ENCODE measurements around the gene RAB40B. TPM values are rescaled to one million over a fixed set of nuclear protein-coding genes. Genes with fewer than 3 reads are reported as not detected.

Gene RAB40B
- total and polyA plus RNA-seq, 2 of the 13 experiments (the other 11 are each of a cell fraction or from before 2014, with no cell fraction given): 6.2 to 6.5 TPM

GRCh38 chr17:82647593-82648164 is 50.8 kb downstream of the RAB40B start (continued):
- no peak for TF ChIP-seq ZNF512B (CRISPR knock-in tag; IDR thresholded peaks at IDR 0.05; ENCODE audit: borderline replicate concordance)
- TF ChIP-seq DZIP1 (CRISPR knock-in tag; IDR thresholded peaks at IDR 0.05): no peak
- TF ChIP-seq RELA (CRISPR knock-in tag; IDR thresholded peaks at IDR 0.05): no peak
- no peak for TF ChIP-seq TOE1 (CRISPR knock-in tag; IDR thresholded peaks at IDR 0.05)
- no peak for TF ChIP-seq NFIC (IDR thresholded peaks at IDR 0.05; ENCODE audit: low read length)
- TF ChIP-seq POLR2G (IDR thresholded peaks at IDR 0.05; ENCODE audit: low read depth, low read length): no peak; the same call in 1 of the 2 replicates
- no peak for TF ChIP-seq ZFP82 (CRISPR knock-in tag; IDR thresholded peaks at IDR 0.05; ENCODE audit: borderline replicate concordance)
- TF ChIP-seq RXRB (CRISPR knock-in tag; IDR thresholded peaks at IDR 0.05; ENCODE audit: borderline replicate concordance): no peak
- 0 out of 2 replicates have a peak, but pooled peaks have one; percentile 12 for TF ChIP-seq ZNF335 (CRISPR knock-in tag; IDR thresholded peaks at IDR 0.05)
- TF ChIP-seq FOXM1 (CRISPR knock-in tag; IDR thresholded peaks at IDR 0.05): no peak
- TF ChIP-seq SRSF9 (IDR thresholded peaks at IDR 0.05; ENCODE audit: borderline replicate concordance, insufficient read depth, low read depth, low read length, poor library complexity, severe bottlenecking): no peak
- TF ChIP-seq ZNF362 (CRISPR knock-in tag; IDR thresholded peaks at IDR 0.05; ENCODE audit: borderline replicate concordance): no peak
- no peak for TF ChIP-seq KMT2B (CRISPR knock-in tag; IDR thresholded peaks at IDR 0.05)
- no peak for TF ChIP-seq ZSCAN5A (CRISPR knock-in tag; IDR thresholded peaks at IDR 0.05; ENCODE audit: borderline replicate concordance)
- TF ChIP-seq ZNF879 (CRISPR knock-in tag; IDR thresholded peaks at IDR 0.05): no peak
- TF ChIP-seq AGO1 (IDR thresholded peaks at IDR 0.05; ENCODE audit: low read depth, low read length, poor library complexity, severe bottlenecking): no peak
- peak; percentile 95 for TF ChIP-seq ZNF790 (CRISPR knock-in tag; IDR thresholded peaks at IDR 0.05; ENCODE audit: borderline replicate concordance)
- no peak for TF ChIP-seq TEF (CRISPR knock-in tag; IDR thresholded peaks at IDR 0.05)
- TF ChIP-seq ZNF253 (CRISPR knock-in tag; IDR thresholded peaks at IDR 0.05; ENCODE audit: borderline replicate concordance): peak; percentile 66; the same call in 1 of the 2 replicates
- peak; percentile 56; the same call in 1 of the 2 replicates for TF ChIP-seq ZNF543 (CRISPR knock-in tag; IDR thresholded peaks at IDR 0.05)
- no peak for TF ChIP-seq JUN (CRISPR knock-in tag; IDR thresholded peaks at IDR 0.05)
